HEK293 (cell line): ENCODE measurements around the gene ANTXR2.

Experiments
- CTCF ChIP-seq: fragments of 450-650 bp; formaldehyde crosslinking; IDR thresholded peaks from 2 replicates; pipeline ENCODE4 v1.5.1; 2016; ENCODE audit warnings: missing biosample characterization, missing genetic modification characterization
- TCF7L2 ChIP-seq: IDR thresholded peaks from 2 replicates; pipeline ENCODE4 v1.6.1; 2011; ENCODE audit warnings: low read depth, mild to moderate bottlenecking, inconsistent platforms, low read length, moderate library complexity, borderline replicate concordance
- ZNF121 ChIP-seq: fragments of 450-650 bp; formaldehyde crosslinking; IDR thresholded peaks from 2 replicates; pipeline ENCODE4 v1.5.1; 2016; ENCODE audit warnings: missing biosample characterization, missing genetic modification characterization
- ZNF146 ChIP-seq: fragments of 450-650 bp; formaldehyde crosslinking; IDR thresholded peaks from 2 replicates; pipeline ENCODE4 v1.5.1; 2016; ENCODE audit warnings: missing biosample characterization, missing genetic modification characterization
- ZNF184 ChIP-seq: fragments of 450-650 bp; IDR thresholded peaks from 2 replicates; pipeline ENCODE4 v1.5.1; 2018; ENCODE audit warnings: missing biosample characterization, mild to moderate bottlenecking, missing genetic modification characterization
- ZNF274 ChIP-seq, 2 experiments: fragments of 200-500 bp in 1 of 2; fragments of 450-650 bp in 1 of 2; sonication (Bioruptor generic) in 1 of 2; formaldehyde crosslinking in 1 of 2; IDR thresholded peaks; 2 replicates each; pipeline versions ENCODE4 v1.5.1 to v1.6.1; 2014 to 2016; ENCODE audit warnings: borderline replicate concordance in 1 of 2, inconsistent platforms in 1 of 2, low read length in 1 of 2, missing biosample characterization in 1 of 2, missing genetic modification characterization in 1 of 2
- ZNF391 ChIP-seq: fragments of 450-650 bp; formaldehyde crosslinking; IDR thresholded peaks from 2 replicates; pipeline ENCODE4 v1.5.1; 2016; ENCODE audit warnings: low read depth, missing biosample characterization, missing genetic modification characterization, borderline replicate concordance
- TF ChIP-seq, protein P1 (sequence below): fragments of 450-650 bp; formaldehyde crosslinking; IDR thresholded peaks from 2 replicates; pipeline ENCODE4 v1.5.1; 2016; ENCODE audit warnings: missing biosample characterization, missing genetic modification characterization, low read depth
- TF ChIP-seq, protein P2 (sequence below): fragments of 450-650 bp; IDR thresholded peaks from 2 replicates; pipeline ENCODE4 v1.5.1; 2018; ENCODE audit warnings: missing biosample characterization, missing genetic modification characterization

- no peak for TF ChIP-seq ZNF184 (tag by site-specific recombination)
- no peak for TF ChIP-seq ZNF121 (tag by site-specific recombination)
- no peak for TF ChIP-seq ZNF274 (IDR thresholded peaks at IDR 0.05; ENCODE audit: low read length)
- no peak for TF ChIP-seq ZNF274 (tag by site-specific recombination; IDR thresholded peaks at IDR 0.05; ENCODE audit: borderline replicate concordance)
- TF ChIP-seq, protein P1, sequence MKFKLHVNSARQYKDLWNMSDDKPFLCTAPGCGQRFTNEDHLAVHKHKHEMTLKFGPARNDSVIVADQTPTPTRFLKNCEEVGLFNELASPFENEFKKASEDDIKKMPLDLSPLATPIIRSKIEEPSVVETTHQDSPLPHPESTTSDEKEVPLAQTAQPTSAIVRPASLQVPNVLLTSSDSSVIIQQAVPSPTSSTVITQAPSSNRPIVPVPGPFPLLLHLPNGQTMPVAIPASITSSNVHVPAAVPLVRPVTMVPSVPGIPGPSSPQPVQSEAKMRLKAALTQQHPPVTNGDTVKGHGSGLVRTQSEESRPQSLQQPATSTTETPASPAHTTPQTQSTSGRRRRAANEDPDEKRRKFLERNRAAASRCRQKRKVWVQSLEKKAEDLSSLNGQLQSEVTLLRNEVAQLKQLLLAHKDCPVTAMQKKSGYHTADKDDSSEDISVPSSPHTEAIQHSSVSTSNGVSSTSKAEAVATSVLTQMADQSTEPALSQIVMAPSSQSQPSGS = no peak
- no peak for TF ChIP-seq ZNF146
- TF ChIP-seq, protein P2, sequence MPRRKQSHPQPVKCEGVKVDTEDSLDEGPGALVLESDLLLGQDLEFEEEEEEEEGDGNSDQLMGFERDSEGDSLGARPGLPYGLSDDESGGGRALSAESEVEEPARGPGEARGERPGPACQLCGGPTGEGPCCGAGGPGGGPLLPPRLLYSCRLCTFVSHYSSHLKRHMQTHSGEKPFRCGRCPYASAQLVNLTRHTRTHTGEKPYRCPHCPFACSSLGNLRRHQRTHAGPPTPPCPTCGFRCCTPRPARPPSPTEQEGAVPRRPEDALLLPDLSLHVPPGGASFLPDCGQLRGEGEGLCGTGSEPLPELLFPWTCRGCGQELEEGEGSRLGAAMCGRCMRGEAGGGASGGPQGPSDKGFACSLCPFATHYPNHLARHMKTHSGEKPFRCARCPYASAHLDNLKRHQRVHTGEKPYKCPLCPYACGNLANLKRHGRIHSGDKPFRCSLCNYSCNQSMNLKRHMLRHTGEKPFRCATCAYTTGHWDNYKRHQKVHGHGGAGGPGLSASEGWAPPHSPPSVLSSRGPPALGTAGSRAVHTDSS (tag by site-specific recombination) = no peak
- TF ChIP-seq ZNF391 (tag by site-specific recombination) = no peak
- TF ChIP-seq TCF7L2 = no peak
- TF ChIP-seq CTCF (tag by site-specific recombination) = no peak
These were observed 19.7 kb downstream of the ANTXR2 start for GRCh38 chr4:80053140-80053910.
